HFF-Myc (cell line): ENCODE results near the gene CD200.

Source experiments
- DNase-seq: peaks from one replicate; pipeline ENCODE4 v3.0.0-alpha.2; 2011; ENCODE audit warnings: low read depth; ENCODE audit errors: extremely low read depth
- H3K4me3 ChIP-seq: replicated peaks from 2 replicates; pipeline ENCODE4 v1.5.1; 2011; ENCODE audit warnings: low read depth, mild to moderate bottlenecking, control low read depth, low read length
- CTCF ChIP-seq: IDR thresholded peaks from 2 replicates; pipeline ENCODE4 v1.5.1; 2012; ENCODE audit warnings: mild to moderate bottlenecking, low read depth, low read length, control low read depth; ENCODE audit errors: missing control alignments

CD200 gene

GRCh38 chr3:112339134-112339533, 6.2 kb downstream of the CD200 start:
- DNase-seq, result no peak
- no peak for TF ChIP-seq CTCF
- H3K4me3 ChIP-seq, result no peak overlapping the region

GRCh38 chr3:112339609-112340008, 6.7 kb downstream of the CD200 start:
- no peak overlapping the region for H3K4me3 ChIP-seq
- no peak for TF ChIP-seq CTCF
- no peak for DNase-seq

GRCh38 chr3:112341386-112341785, 8.4 kb downstream of the CD200 start:
- no peak for TF ChIP-seq CTCF
- DNase-seq, result no peak
- no peak overlapping the region for H3K4me3 ChIP-seq

GRCh38 chr3:112345681-112346080, 12.7 kb downstream of the CD200 start:
- DNase-seq, result no peak
- no peak overlapping the region for H3K4me3 ChIP-seq

GRCh38 chr3:112346491-112347122, 13.7 kb downstream of the CD200 start:
- no peak overlapping the region for H3K4me3 ChIP-seq
- TF ChIP-seq CTCF, result no peak
- DNase-seq, result no peak

More at GRCh38 chr3:112345681-112346080, 12.7 kb downstream of the CD200 start:
- no peak for TF ChIP-seq CTCF

GRCh38 chr3:112348943-112349342, 16.0 kb downstream of the CD200 start:
- no peak for DNase-seq
- no peak overlapping the region for H3K4me3 ChIP-seq
- no peak for TF ChIP-seq CTCF

GRCh38 chr3:112349557-112349956, 16.6 kb downstream of the CD200 start:
- TF ChIP-seq CTCF, result no peak
- H3K4me3 ChIP-seq, result no peak overlapping the region
- DNase-seq, result no peak
